ENCODE measurements around the gene PEDS1.
"Not testable (repeated sequence)": the region's sequence is repeated elsewhere in the genome, so short reads cannot be mapped to it uniquely, and the experiment has no call there.

PEDS1 gene

DNA sequence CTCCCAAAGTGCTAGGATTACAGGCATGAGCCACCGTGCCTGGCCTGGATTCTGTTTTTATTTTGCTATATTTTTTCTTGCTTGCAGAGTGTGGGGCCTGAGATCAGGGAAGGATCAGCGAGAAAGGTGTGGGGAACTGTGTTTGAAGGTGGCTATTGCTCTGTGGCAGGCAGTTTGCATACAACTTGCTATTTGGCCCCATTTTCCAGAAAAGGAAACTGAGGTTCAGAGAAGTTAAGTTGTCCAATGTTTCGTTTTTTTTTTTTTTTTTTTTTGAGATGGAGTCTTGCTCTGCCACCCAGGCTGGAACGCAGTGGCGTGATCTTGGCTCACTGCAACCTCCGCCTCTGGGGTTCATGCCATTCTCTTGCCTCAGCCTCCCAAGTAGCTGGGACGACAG lies 8.0 kb upstream of the PEDS1 start:
- not testable (repeated sequence) for FAIRE-seq

DNA sequence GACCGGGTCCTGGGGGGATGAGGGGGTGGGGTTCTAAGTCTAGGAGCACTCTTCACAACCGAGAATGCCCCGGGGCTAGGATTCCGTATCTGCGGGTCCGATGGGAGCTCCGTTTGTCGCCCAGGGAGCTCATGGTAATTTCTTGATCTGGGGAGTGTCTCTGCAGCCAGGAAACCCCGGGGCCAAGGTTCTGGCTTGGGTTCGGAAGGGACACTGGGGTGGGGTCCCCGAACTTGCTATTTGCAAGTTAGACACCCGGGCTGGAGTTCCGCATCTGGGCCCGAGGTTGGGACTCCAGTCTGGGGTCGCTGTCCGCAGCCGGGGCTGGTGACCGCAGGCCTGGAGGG lies 397 bp downstream of the PEDS1 start:
- no peak for FAIRE-seq

DNA sequence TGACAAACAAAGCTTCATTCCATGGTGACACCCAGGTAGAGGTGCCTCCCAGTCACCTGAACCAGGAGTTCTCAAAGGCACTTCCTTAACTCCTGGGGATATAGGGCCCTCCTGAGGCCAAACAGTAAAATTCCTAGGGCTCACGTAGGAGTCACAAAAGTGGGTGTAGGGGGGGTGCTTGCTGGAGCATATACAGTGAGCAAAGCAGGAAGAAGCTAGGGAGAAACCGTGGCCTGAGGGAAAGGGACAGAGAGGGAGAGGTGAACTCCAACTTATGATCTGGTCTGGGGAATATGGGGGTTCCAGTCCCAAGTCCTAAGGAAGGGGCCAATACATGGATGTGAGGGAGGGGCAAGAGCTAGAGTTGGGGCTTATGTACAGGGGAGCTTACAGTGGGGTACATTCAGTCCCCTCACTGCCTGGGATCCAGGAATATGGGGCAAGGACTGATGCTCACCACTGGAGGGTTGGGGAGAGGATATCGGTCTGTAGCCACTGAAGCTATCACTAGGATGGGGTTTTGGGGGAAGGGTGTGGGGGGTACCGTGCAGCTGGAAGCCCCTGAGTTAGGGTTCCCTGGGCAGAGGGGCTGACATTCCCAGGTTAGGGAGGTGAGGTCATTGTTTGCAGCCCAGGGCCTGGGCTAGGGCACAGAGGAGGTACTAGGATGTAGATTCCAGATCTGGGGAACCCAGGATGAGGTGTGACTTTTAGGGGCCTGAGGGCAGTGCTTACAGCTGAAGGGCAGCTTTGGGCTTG lies 950 bp downstream of the PEDS1 start:
- no peak for FAIRE-seq

DNA sequence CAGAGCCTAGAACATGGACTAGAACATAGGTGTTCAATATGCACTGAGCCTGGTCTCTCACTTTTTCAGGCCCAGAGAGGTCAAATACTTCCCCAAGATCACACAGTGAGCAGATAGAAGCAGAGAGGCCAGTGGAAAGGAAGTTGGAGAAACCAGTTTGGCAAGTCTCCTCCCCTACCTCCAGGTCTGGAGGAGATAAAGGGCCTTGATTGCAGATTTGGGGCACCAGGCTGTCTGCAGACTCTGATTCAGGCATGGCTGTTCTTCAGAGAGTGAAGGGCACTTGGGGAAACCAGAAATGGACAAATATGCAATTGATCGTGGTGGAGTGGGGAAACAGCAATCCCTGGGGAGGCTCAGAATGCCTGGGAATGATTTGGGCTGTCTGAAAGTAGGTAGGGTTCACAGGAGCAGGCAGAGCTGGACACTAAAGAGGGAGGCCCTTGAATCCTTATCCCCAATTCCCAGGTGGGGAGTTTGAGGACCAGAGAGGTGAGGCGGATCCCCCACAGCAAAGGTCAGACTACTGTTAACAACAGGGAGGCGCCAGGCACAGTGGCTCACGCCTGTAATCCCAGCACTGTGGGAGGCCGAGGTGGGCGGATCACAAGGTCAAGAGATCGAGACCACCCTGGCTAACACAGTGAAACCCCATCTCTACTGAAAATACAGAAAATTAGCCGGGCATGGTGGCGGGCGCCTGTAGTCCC lies 2.3 kb downstream of the PEDS1 start:
- FAIRE-seq, result no peak

DNA sequence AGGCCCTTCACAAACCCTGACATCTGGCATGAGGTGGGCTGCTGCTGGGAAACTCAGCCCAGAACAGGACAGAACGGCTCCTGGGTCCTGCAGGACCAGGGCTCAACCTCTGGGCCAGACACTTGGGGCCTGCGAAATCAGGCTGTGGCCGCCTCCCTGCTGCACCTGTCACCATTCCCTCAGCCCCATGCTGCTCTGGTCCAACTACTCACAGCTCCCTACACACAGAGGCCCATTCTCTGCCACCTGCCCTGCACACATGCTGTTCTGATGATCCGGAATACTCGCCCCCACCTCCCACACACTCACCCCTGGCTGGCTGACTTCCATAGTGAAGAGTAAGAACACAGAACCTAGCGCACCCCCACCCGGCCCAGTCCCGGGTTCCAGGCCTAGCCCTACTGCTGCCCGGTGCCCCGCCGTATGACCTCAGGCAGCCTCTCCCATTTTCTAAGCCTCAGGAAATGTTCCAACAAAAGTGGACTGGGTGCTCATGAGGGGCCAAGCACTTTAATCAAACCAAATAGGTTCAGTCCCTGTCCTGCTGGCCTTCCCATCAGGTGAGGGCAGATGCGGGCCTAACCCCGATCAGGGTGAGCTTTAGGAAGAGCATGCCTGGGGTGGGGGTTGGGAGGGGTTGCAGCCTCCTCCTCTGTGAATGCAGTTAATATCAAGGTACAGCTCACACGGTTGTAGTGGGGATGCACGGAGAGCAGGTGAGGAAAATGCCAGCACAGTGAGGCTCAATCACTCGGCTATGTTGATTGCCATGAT lies 3.9 kb downstream of the PEDS1 start:
- FAIRE-seq, result no peak

DNA sequence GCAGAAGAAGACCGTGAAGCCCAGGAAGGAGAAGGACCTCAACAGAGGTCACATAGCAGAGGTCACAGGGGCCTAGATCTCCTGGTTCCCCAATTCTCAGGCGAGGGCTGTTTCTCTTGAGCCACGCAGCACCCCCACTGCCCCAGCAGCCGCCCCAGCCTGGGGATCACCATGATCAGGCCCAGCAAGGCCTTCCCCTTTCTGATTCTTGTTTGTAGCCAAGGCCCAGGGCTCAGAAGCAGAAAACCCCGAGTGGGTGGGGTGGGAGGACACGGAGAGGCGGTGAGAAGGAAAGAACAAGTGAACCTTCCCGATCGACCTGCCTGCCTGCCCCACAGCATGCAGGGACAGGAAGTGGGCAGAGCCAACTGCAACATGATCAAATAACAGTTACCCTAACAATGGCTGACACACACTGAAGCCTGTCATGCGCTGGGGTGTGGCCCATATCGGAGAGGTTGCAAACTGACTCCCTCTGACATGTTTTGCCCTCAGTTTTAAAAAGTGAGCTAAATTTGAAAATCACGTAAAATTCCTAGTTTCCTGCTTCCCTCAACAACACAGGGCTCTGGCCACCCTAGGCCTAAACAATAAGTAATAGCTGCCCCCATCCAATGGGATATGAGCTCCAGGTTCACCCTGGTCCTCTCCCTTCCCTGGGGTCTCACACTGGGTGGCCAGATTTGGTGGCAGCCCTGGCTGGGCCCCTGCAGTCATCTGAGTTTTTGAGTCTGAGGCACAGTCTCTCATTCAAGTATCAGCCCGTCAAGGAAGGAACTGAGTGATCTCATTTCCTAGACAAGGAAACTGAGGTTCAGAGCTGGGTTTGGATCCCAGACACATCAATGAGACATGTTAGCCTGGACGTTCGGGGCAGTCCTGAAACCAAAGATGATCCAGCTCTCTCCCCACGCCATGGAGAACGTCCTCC lies 6.5 kb downstream of the PEDS1 start:
- FAIRE-seq, result no peak

DNA sequence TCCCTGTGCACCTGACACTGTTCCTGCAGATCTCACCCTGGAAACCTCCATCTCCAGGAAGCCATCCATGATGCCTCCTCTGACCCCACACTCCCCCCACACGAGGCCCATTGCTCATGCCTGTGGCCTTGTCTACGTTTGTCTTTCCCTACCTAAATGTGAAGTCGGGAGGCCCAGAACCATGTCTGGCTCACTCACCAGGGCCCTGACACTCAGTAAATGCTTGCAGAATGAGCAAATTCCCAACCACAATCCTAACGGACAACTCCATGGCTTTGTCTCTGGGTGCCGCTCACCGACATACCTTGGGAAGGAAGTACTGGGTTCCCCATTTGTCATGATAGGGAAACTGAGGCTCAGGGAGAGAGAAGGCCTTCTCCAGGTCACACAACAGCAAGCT lies 7.3 kb downstream of the PEDS1 start:
- FAIRE-seq, result no peak

DNA sequence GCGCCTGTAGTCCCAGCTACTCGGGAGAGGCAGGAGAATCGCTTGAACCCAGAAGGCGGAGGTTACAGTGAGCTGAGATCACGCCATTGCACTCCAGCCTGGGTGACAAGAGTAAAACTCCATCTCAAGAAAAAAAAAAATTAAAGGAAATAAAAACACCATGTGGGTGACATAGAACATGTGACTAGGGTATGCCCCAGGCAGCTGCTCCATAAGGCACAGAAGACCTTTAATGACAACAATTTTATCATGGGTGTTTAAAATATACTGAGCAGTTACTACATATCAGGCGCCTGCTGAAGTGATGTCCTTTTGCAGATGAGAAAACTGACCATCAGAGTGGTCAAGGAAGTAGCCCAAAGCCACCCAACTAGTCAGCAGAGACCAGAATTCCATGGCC lies 8.0 kb downstream of the PEDS1 start:
- no peak for FAIRE-seq

DNA sequence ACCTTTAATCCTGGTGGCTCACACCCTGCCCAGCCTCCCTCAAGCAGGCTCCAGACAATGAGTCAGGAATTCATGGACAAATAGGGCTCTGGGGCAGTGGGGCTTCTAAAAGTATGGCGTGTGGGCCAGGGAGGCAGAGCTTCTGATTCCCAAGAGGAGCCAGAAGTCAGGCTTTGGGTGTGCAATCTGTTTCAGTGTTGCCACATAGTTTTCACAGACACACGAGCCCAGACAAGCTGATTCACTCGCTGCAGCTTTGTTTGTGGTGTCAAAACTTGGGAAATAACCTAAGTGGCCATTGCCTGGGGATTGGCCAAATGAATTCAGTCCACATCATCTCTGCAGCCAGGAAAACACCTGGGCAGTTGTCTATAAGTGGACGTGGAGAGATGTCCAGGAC lies 9.2 kb downstream of the PEDS1 start:
- no peak for FAIRE-seq

DNA sequence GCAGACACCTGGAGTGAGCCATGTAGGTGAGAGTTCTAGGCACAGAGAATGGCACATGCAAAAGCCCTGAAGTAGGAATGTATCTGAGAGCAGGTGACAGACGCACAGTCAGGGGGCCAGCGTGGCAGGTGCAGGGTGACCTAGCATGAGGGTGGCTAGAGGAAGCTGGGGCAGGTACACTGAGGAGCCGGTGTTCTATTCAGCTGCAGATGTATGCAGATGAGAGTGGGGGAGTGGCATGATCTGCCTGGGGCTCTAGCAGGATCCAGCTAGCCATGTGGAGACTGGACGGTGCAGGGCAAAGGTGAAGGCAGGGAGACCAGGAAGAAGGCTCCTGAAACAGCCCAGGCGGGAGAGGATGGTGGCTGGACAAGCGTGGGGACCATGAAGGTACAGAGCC lies 10.7 kb downstream of the PEDS1 start:
- FAIRE-seq, result no peak

DNA sequence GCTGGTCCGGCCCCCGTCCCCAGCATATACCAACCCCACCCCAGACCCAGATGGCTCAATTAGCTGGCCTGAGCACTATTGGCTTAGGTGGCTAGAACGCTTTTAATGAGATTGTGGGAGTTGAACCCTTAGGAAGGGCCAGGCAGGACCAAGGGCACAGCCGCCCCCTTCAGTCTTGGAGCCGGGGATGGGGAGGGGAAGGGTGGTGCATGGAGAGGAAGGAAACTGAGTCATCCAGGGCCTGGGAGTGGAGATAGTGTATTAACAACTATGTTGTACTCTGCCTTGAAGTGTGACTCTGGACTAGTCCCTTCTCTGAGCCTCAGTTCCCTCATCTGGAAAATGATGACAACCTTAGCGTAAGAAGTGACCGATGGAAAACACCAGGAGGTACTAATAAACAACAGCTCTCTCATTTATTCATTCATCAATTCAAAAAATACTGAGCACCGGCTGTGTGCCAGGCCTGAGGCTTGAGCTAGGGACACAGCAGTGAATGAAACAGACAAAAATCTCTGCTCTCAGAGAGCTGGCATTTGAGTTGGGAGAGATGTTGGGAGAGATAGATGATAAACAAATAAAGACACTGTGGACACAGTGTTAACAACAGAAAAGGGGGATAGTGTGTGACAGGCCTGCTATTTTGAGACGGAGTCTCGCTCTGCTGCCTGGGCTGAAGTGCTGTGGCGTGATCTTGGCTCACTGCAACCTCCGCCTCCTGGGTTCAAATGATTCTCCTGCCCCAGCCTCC lies 11.5 kb downstream of the PEDS1 start:
- no peak for FAIRE-seq

DNA sequence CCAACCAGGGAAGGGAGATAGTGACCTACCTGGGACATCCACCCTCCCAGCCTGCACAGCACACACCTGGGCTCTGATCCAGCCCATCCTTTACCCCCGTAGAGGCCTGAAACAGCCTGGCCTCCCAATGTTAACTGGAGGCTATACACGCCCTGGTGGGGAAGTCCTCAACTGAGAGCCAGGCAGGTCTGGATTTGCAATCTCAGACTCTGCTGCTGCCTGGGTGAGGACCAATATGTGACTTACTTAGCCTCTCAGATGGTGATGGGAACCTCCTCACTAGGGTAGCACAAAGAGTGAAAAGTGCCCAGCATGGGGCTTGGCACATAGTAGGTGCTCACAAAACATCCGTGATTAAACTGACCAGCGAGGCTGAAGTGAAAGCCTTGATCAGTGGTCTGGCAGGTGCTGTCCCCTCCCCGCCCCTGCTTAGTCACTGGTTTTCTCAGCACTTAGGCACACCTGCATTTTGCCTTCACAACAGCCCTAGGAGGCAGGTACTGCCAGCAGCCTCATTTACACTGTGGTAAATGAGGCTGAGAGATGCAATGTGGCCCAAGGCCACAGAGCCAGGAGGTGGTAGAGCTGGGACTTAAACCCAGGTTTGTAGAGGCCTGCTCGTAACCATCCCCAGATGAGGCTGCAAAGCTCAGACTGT lies 12.4 kb downstream of the PEDS1 start:
- no peak for FAIRE-seq

DNA sequence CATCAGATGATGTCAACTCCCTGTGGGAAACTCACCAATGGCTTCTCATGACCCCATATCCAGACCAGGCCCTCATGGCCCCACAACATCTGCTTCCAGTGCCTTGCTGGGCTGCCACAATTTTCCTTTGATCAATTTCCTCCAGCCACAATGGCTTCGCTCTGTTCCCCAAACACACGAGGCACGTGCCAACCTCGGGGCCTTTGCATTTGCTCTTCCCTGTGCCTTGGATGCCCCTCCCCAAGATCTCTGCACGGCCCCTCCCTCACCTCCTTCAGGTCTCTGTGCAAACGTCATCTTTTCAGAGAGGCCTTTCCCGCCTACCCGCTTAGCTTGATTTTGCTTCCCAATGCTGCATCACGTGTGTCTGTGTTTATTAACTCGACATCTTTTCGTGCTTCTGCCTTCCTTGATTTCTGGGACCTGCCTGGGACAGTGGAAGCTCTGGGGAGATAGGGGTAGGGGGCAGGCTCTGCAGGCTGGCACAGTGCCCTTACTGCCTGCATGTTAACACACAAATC lies 13.1 kb downstream of the PEDS1 start:
- no peak for FAIRE-seq

DNA sequence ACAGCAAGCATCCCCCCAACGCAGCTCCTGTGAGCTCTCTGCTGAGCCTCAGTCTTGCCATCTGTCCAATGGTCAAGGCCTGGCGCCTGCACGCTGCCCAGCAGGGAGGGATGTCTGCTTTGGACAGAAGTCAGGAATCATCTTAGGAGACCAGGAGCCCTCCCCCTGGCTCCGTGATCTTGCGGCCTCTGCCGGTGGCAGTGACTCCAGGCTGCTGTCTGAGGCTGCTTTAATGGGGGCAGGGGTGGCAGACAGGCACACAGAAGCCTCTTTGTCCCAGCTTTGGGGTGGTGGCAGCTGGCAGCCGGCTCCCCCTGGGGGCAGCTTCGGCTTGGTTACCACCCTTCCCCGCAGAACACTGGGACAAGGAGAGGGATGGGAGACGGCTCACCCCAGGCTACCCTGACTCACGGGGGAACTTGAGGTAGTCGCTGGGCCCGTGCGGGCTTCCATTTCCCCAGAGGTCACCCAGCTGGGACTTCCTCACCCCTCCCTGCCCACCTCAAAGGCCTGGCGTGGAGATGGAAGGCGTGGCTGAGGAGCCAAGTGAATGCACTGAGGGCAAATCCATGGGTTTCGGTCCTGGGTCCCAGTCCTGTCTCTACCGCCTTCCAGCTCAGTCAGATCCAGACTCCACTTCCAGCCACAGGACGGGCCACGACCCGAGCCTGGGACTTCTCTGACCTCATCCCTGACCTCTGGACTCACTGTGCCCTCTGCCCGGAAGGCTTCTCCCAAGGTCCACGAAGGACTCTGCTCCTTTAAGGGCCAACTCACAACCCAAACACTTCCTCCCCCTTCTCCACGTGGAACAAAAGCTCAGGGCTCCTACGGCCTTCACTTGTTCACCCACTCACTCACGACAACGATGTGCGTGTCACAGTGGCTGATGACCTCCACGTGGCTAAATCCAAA lies 14.8 kb downstream of the PEDS1 start:
- FAIRE-seq, result no peak

DNA sequence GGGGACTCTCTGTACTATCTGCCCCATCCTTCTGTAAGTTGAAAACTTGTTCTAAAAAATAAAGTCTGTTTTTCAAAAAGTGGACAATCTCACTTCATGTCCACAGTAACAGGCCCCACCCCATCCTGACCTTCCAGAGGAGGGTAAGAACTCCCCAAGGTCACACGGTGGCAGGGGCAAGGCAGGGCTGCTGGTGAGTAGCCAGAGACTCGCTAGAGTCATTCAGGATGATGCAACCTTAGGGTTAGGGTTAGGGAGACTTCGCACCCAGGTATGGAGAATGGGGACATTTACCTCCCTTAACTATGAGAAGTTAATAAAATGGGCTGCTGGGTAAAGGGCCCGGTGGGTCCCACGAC lies 15.4 kb downstream of the PEDS1 start:
- no peak for FAIRE-seq

DNA sequence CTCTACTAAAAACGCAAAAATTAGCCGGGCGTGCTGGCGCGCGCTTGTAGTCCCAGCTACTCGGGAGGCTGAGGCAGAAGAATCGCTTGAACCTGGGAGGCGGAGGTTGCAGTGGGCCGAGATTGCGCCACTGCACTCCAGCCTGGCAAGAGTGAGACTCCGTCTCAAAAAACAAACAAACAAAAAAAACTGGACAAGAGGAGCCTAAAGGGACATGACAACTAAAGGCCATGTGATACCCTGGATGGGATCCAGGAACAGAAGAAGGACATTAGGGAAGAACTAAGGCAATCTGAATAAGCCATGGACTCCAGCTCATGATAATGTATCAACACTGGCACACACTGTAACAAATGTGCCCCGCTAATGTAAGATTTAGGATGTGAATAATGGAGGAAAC lies 15.8 kb downstream of the PEDS1 start:
- FAIRE-seq, result not testable (repeated sequence)

DNA sequence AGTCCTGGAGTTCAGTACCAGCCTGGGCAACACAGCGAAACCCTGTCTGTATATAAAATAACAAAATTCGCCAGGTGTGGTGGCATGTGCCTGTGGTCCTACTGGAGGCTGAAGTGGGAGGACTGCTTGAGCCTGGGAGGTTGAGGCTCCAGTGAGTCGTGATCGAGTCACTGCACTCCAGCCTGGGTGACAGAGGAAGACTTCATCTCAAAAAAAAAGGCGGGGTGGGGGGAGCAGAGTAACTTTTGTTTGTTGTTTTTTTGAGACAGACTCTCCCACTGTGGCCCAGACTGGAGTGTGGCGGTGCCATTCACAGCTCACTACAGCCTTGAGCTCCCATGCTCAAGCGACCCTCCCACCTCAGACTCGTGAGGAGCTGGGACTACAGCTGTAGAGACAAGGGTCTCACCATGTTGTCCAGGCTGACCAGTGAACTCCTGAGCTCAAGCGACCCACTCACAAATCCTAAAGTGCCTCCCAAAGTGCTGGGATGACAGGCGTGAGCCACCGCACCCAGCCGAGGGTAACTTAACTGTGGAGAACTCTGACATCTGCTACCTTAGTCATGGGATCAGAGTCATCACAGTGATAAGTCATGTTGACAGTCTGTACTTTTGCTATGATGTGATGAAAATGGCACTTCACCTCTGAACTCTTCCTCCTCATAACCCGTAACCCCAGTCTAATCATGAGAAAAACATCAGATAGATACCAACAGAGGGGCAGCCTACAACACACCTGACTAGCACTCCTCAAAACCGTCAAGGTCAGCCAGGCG lies 16.5 kb downstream of the PEDS1 start:
- FAIRE-seq, result no peak

DNA sequence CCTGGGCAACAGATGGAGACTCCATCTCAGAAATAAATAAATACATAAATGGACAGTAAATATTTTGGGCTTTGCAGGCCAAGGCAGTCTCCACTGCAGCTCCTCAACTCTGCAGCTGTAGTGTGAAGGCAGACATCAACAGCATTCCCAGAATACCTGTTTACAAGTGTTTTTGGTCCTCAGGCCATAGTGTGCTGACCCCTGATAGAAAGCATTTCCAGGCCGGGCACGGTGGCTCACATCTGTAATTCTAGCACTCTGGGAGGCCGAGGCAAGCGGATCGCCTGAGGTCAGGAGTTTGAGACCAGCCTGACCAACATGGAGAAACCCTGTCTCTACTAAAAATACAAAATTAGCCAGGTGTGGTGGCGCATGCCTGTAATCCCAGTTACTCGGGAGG lies 18.4 kb downstream of the PEDS1 start:
- FAIRE-seq, result not testable (repeated sequence)

All from endometrium (tissue), 2 donors.